ENCODE measurements around the gene BAHD1. TPM values are rescaled to one million over a fixed set of nuclear protein-coding genes. Genes with fewer than 3 reads are reported as not detected.
A peak's percentile ranks its signal among the peaks of the same experiment; 100 is the strongest.

Gene BAHD1
- total RNA-seq, 4 donors from 2014 or later = 19.0 to 26.2 (median 22.8) TPM

- H3K27ac ChIP-seq = peak within 1 kb of the TSS; percentile 35 to 82 (median 78)
- H3K9me3 ChIP-seq = no peaks in the 10 kb centered on the region
- ATAC-seq = peak; percentile 100
- no peaks in the 10 kb centered on the region for H3K27me3 ChIP-seq
- no peak for TF ChIP-seq EP300 (IDR thresholded peaks at IDR 0.05)
- TF ChIP-seq POLR2A (IDR thresholded peaks at IDR 0.05) = peak; percentile 65 to 66
- peak; percentile 73 for TF ChIP-seq POLR2AphosphoS5 (IDR thresholded peaks at IDR 0.05)
- peak in 1 of 4 experiments; percentile 15 for TF ChIP-seq CTCF (IDR thresholded peaks at IDR 0.05)
- WGBS, 2 donors (ENCODE audit: low coverage in 1 of 2) = 0% methylated on average over 11 of the region's 54 CpGs; no CpG with 5 or more reads in 1 of the 2 donors
- peaks cover 0 to 27% (median 11%) of the 10 kb centered on the region in 3 donors for H3K4me1 ChIP-seq
- peak within 1 kb of the TSS; percentile 61 to 71 for H3K4me3 ChIP-seq
- peaks cover 0 to 34% of the 10 kb centered on the region in 2 donors for H3K36me3 ChIP-seq
Observed at GRCh38 chr15:40405501-40406381, 35.0 kb upstream of the BAHD1 start, which contains the start of gene IVD. Gene IVD (plus strand): TSS chr15:40405795. CDS start chr15:40405828, 33 bp downstream.

- Histone ChIP-seq H3K27ac (no peak overlapping the region), H3K27me3 (no peaks in the 10 kb centered on the region), H3K4me1 (peaks cover 0 to 27% (median 11%) of the 10 kb centered on the region in 3 donors), H3K4me3 (no peak overlapping the region), H3K9me3 (no peaks in the 10 kb centered on the region), H3K36me3 (peaks cover 0 to 51% of the 10 kb centered on the region in 2 donors)
- ATAC-seq = no peak
- TF ChIP-seq CTCF (IDR thresholded peaks at IDR 0.05) (no peak), EP300 (IDR thresholded peaks at IDR 0.05) (no peak), POLR2AphosphoS5 (IDR thresholded peaks at IDR 0.05) (no peak), POLR2A (IDR thresholded peaks at IDR 0.05) (no peak)
- WGBS, 2 donors (ENCODE audit: low coverage in 1 of 2) = 44 to 67% methylated on average over 2 to 6 of the region's 8 CpGs
Observed at GRCh38 chr15:40407330-40407990, 33.3 kb upstream of the BAHD1 start.

- no peak overlapping the region for H3K27ac ChIP-seq
- WGBS, 2 donors (ENCODE audit: low coverage in 1 of 2) = 70 to 71% methylated on average over 2 to 3 of the region's 3 CpGs
- peaks cover 0 to 70% of the 10 kb centered on the region in 2 donors for H3K36me3 ChIP-seq
- TF ChIP-seq POLR2AphosphoS5 (IDR thresholded peaks at IDR 0.05) (no peak), CTCF (IDR thresholded peaks at IDR 0.05) (no peak), EP300 (IDR thresholded peaks at IDR 0.05) (no peak), POLR2A (IDR thresholded peaks at IDR 0.05) (no peak)
- no peaks in the 10 kb centered on the region for H3K9me3 ChIP-seq
- H3K27me3 ChIP-seq = no peaks in the 10 kb centered on the region
- H3K4me3 ChIP-seq = no peak overlapping the region
- peaks cover 0 to 27% (median 11%) of the 10 kb centered on the region in 3 donors for H3K4me1 ChIP-seq
- ATAC-seq = no peak
Observed at GRCh38 chr15:40409366-40409765, 31.4 kb upstream of the BAHD1 start.

GRCh38 chr15:40410476-40410875, 30.3 kb upstream of the BAHD1 start:
- Histone ChIP-seq H3K27me3 (no peaks in the 10 kb centered on the region), H3K36me3 (peaks cover 0 to 81% of the 10 kb centered on the region in 2 donors), H3K9me3 (no peaks in the 10 kb centered on the region), H3K4me1 (peaks cover 0 to 18% (median 4%) of the 10 kb centered on the region in 3 donors), H3K27ac (no peak overlapping the region), H3K4me3 (no peak overlapping the region)
- no peak for TF ChIP-seq POLR2A (IDR thresholded peaks at IDR 0.05)
- TF ChIP-seq EP300 (IDR thresholded peaks at IDR 0.05) = no peak
- no peak for TF ChIP-seq CTCF (IDR thresholded peaks at IDR 0.05)
- no peak for TF ChIP-seq POLR2AphosphoS5 (IDR thresholded peaks at IDR 0.05)
- WGBS, 2 donors (ENCODE audit: low coverage in 1 of 2) = 87 to 98% methylated on average over 6 to 11 of the region's 11 CpGs
- no peak for ATAC-seq

Measured in gastroesophageal sphincter (tissue), 4 donors.